BJ (cell line): ENCODE data around the gene CDKN1A. TPM values are rescaled to one million over a fixed set of nuclear protein-coding genes. Genes with fewer than 3 reads are reported as not detected.

Source experiments
- CTCF ChIA-PET: fragments of 350-600 bp; formaldehyde crosslinking; extraction: SDS; loops from one replicate; lab custom pipeline; 2021; ENCODE audit warnings: antibody characterized with exemption, inconsistent platforms; lab: Yijun Ruan, JAX
- POLR2A ChIA-PET: fragments of 300-600 bp; sonication (Branson Sonifier 250); formaldehyde crosslinking; extraction: SDS; loops from one replicate; lab custom pipeline; 2021; ENCODE audit warnings: antibody characterized with exemption; lab: Charles Lee
- DNase-seq: peaks from one replicate; pipeline ENCODE4 v3.0.0-alpha.2; 2011; ENCODE audit warnings: low read depth
- H3K27me3 ChIP-seq: 2 replicates; pipeline ENCODE4 v1.6.0; 2011; ENCODE audit warnings: low read length; ENCODE audit not compliant: control insufficient read depth, insufficient read depth
- H3K36me3 ChIP-seq: 2 replicates; pipeline ENCODE4 v1.5.1; 2011; ENCODE audit warnings: low read length; ENCODE audit not compliant: control insufficient read depth, insufficient read depth
- H3K4me3 ChIP-seq: 2 replicates; pipeline ENCODE4 v1.5.1; 2011; ENCODE audit warnings: low read depth, mild to moderate bottlenecking, control low read depth, low read length
- CTCF ChIP-seq: IDR thresholded peaks from 2 replicates; pipeline ENCODE4 v1.5.1; 2011; ENCODE audit warnings: low read depth, mild to moderate bottlenecking, control low read depth, inconsistent platforms, low read length, moderate library complexity; ENCODE audit not compliant: insufficient read depth
- polyA plus RNA-seq: library from polyadenylated mRNA; depleted of rRNA; stranded (reverse); fragments of >200 nt; gene quantifications from 2 replicates; pipeline ENCODE4 v1.2.3, GENCODE V29; 2011

CDKN1A gene
- polyA plus RNA-seq, 1 experiment: 820 TPM

GRCh38 chr6:36729161-36729524, 50.6 kb downstream of the CDKN1A start:
- H3K4me3 ChIP-seq: no peak overlapping the region
- TF ChIP-seq CTCF: no peak
- CTCF ChIA-PET: interaction anchor here (1.0 to 2.2 kb wide), 3 partner anchors 30 to 289 kb away, joined by 3 to 9 read pairs (median 5); no protein-coding TSS in a partner anchor
- POLR2A ChIA-PET: no interaction called here
- no peak for DNase-seq
- no peaks in the 10 kb centered on the region for H3K27me3 ChIP-seq
- no peaks in the 10 kb centered on the region for H3K36me3 ChIP-seq

GRCh38 chr6:36730424-36731380, 52.2 kb downstream of the CDKN1A start:
- no peaks in the 10 kb centered on the region for H3K36me3 ChIP-seq
- no peak for TF ChIP-seq CTCF
- no peak for DNase-seq
- no peak overlapping the region for H3K4me3 ChIP-seq
- no peaks in the 10 kb centered on the region for H3K27me3 ChIP-seq
- POLR2A ChIA-PET: no interaction called here
- CTCF ChIA-PET: interaction anchor here (2.0 kb wide), 1 partner anchor 29 kb away, joined by 12 read pairs; no protein-coding TSS in a partner anchor

- H3K4me3 ChIP-seq: no peak overlapping the region
Measured at GRCh38 chr6:36731622-36732310, 53.3 kb downstream of the CDKN1A start.

GRCh38 chr6:36733300-36733699, 54.8 kb downstream of the CDKN1A start:
- POLR2A ChIA-PET: no interaction called here
- Histone ChIP-seq H3K27me3 (no peaks in the 10 kb centered on the region), H3K4me3 (no peak overlapping the region), H3K36me3 (no peaks in the 10 kb centered on the region)
- no peak for DNase-seq
- CTCF ChIA-PET: interaction anchor here (0.6 to 5.1 kb wide), 6 partner anchors 9 to 118 kb away, joined by 3 to 21 read pairs (median 4); no protein-coding TSS in a partner anchor
- no peak for TF ChIP-seq CTCF

More at GRCh38 chr6:36731622-36732310, 53.3 kb downstream of the CDKN1A start:
- ChIA-PET CTCF (interaction anchor here (2.0 to 5.1 kb wide), 3 partner anchors 28 to 117 kb away, joined by 11 to 21 read pairs (median 12); no protein-coding TSS in a partner anchor), POLR2A (no interaction called here)
- TF ChIP-seq CTCF: no peak
- no peak for DNase-seq
- Histone ChIP-seq H3K27me3 (no peaks in the 10 kb centered on the region), H3K36me3 (no peaks in the 10 kb centered on the region)
